HuH-7 (cell line): ENCODE measurements around the gene PPM1F.
A peak's percentile ranks its signal among the peaks of the same experiment; 100 is the strongest.
"Not testable (repeated sequence)": the region's sequence is repeated elsewhere in the genome, so short reads cannot be mapped to it uniquely, and the experiment has no call there.

Experiments used
- DNase-seq: peaks from one replicate; pipeline ENCODE4 v3.0.0; 2011; ENCODE audit warnings: low spot score

The PPM1F gene

GRCh38 chr22:21939935-21940334, 12.7 kb downstream of the PPM1F start:
- DNase-seq = not testable (repeated sequence)

GRCh38 chr22:21939461-21939913, 13.2 kb downstream of the PPM1F start:
- DNase-seq = no peak

- no peak for DNase-seq
Observed at GRCh38 chr22:21938906-21939305, 13.7 kb downstream of the PPM1F start.

- DNase-seq = peak; percentile 97
Observed at GRCh38 chr22:21938071-21938822, 14.4 kb downstream of the PPM1F start.

GRCh38 chr22:21937821-21938070, 14.9 kb downstream of the PPM1F start:
- DNase-seq = no peak

GRCh38 chr22:21937041-21937820, 15.4 kb downstream of the PPM1F start:
- no peak for DNase-seq

- no peak for DNase-seq
Observed at GRCh38 chr22:21936151-21936775, 16.4 kb downstream of the PPM1F start.

- no peak for DNase-seq
Observed at GRCh38 chr22:21933910-21934309, 18.7 kb downstream of the PPM1F start.

- DNase-seq = no peak
Observed at GRCh38 chr22:21933413-21933812, 19.2 kb downstream of the PPM1F start.

- no peak for DNase-seq
Observed at GRCh38 chr22:21932347-21932746, 20.3 kb downstream of the PPM1F start.

- DNase-seq = no peak
Observed at GRCh38 chr22:21931056-21931455, 21.6 kb downstream of the PPM1F start.

GRCh38 chr22:21929253-21929652, 23.4 kb downstream of the PPM1F start:
- DNase-seq = no peak

- no peak for DNase-seq
Observed at GRCh38 chr22:21928048-21928447, 24.6 kb downstream of the PPM1F start.

- no peak for DNase-seq
Observed at GRCh38 chr22:21927174-21927823, 25.3 kb downstream of the PPM1F start.

- DNase-seq = no peak
Observed at GRCh38 chr22:21926728-21927127, 25.9 kb downstream of the PPM1F start.

GRCh38 chr22:21923163-21923561, 29.5 kb downstream of the PPM1F start:
- DNase-seq = no peak

GRCh38 chr22:21922370-21923162, 30.1 kb downstream of the PPM1F start:
- no peak for DNase-seq

- no peak for DNase-seq
Observed at GRCh38 chr22:21921729-21922128, 30.9 kb downstream of the PPM1F start.

GRCh38 chr22:21921184-21921721, 31.4 kb downstream of the PPM1F start:
- DNase-seq = no peak

- no peak for DNase-seq
Observed at GRCh38 chr22:21920341-21921183, 32.1 kb downstream of the PPM1F start.
